Measurements from ENCODE around the gene CDH16.

Gene CDH16

GRCh38 chr16:66906916-66907836 is 11.5 kb downstream of the CDH16 start:
- H3K36me3 ChIP-seq (ENCODE audit: insufficient read depth, low read length): no peaks in the 10 kb centered on the region
- no peak overlapping the region for H3K27ac ChIP-seq (ENCODE audit: low read depth, low read length)
- WGBS: 82% methylated on average over 7 of the region's 7 CpGs
- H3K4me3 ChIP-seq (ENCODE audit: low read length): no peak overlapping the region
- H3K9ac ChIP-seq (ENCODE audit: low read depth, low read length): no peak overlapping the region
- H3K9me3 ChIP-seq (ENCODE audit: insufficient read depth, low read depth, low read length): no peaks in the 10 kb centered on the region
- no peaks in the 10 kb centered on the region for H3K4me1 ChIP-seq (ENCODE audit: insufficient read depth, low read length)
- H3K27me3 ChIP-seq (ENCODE audit: insufficient read depth, low read length): no peaks in the 10 kb centered on the region

GRCh38 chr16:66905633-66906539 is 12.8 kb downstream of the CDH16 start:
- H3K9ac ChIP-seq (ENCODE audit: low read depth, low read length): no peak overlapping the region
- H3K36me3 ChIP-seq (ENCODE audit: insufficient read depth, low read length): no peaks in the 10 kb centered on the region
- H3K9me3 ChIP-seq (ENCODE audit: insufficient read depth, low read depth, low read length): no peaks in the 10 kb centered on the region
- H3K4me1 ChIP-seq (ENCODE audit: insufficient read depth, low read length): no peaks in the 10 kb centered on the region
- no peak overlapping the region for H3K27ac ChIP-seq (ENCODE audit: low read depth, low read length)
- WGBS: 81% methylated on average over 11 of the region's 11 CpGs
- H3K27me3 ChIP-seq (ENCODE audit: insufficient read depth, low read length): no peaks in the 10 kb centered on the region
- H3K4me3 ChIP-seq (ENCODE audit: low read length): no peak overlapping the region

- peaks cover 4% of the 10 kb centered on the region for H3K4me1 ChIP-seq (ENCODE audit: insufficient read depth, low read length)
- no peaks in the 10 kb centered on the region for H3K9me3 ChIP-seq (ENCODE audit: insufficient read depth, low read depth, low read length)
- WGBS: 91% methylated on average over 16 of the region's 16 CpGs
- H3K4me3 ChIP-seq (ENCODE audit: low read length): no peak overlapping the region
- H3K36me3 ChIP-seq (ENCODE audit: insufficient read depth, low read length): no peaks in the 10 kb centered on the region
- H3K9ac ChIP-seq (ENCODE audit: low read depth, low read length): no peak overlapping the region
- no peak overlapping the region for H3K27ac ChIP-seq (ENCODE audit: low read depth, low read length)
- H3K27me3 ChIP-seq (ENCODE audit: insufficient read depth, low read length): no peaks in the 10 kb centered on the region
These were observed 13.6 kb downstream of the CDH16 start for GRCh38 chr16:66904846-66905632.

- Histone ChIP-seq H3K4me1 (ENCODE audit: insufficient read depth, low read length) (peaks cover 8% of the 10 kb centered on the region), H3K9ac (ENCODE audit: low read depth, low read length) (no peak overlapping the region)
These were observed 14.2 kb downstream of the CDH16 start for GRCh38 chr16:66904428-66904845.

DNA sequence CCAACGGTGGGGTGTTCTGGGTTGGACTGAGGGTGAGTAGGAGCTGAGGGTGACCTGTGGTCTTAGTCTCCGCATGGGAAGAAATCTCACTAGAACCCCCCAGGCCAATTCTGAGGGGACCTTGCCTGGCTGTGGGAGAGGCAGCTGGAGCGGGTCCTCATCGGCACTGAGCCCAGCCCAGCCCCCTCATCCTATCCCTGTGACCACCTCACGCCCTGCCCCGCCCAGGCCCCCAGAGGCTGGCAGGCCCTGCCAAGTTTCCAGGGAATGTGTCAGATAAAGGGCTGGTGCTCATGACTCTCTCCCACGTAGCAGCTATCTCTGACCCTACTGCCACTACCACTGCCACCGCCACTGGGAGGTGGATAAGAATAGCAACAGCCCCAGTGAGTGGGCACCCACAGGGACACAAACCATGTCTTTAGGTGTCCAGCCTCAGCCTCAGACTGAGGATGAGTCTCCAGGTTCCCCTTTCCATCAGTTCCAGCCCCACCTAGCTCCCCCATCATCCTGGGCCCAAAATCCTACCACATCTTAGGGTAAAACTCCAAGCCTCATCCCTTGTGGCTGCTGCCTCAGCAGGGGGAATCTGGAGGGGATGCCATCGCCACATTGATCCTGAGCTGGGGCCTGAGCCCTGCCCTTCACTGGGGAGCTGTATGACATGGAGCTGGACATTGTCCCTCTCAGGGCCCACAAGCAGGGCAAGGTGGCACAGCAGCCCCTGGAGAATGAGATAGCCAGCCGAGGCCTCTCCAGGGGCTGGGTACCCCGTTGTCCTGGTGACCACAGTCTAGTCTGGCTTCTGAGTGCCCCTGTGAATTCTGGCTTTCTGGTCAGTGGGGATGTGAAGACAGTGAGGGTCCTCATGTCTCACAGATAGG is 14.9 kb downstream of the CDH16 start:
- H3K27me3 ChIP-seq (ENCODE audit: insufficient read depth, low read length): no peaks in the 10 kb centered on the region
- no peak overlapping the region for H3K9ac ChIP-seq (ENCODE audit: low read depth, low read length)
- WGBS: 90% methylated on average over 11 of the region's 11 CpGs
- peaks cover 8% of the 10 kb centered on the region for H3K4me1 ChIP-seq (ENCODE audit: insufficient read depth, low read length)
- no peaks in the 10 kb centered on the region for H3K36me3 ChIP-seq (ENCODE audit: insufficient read depth, low read length)
- H3K9me3 ChIP-seq (ENCODE audit: insufficient read depth, low read depth, low read length): no peaks in the 10 kb centered on the region
- no peak overlapping the region for H3K4me3 ChIP-seq (ENCODE audit: low read length)
- no peak overlapping the region for H3K27ac ChIP-seq (ENCODE audit: low read depth, low read length)

More at GRCh38 chr16:66904428-66904845, 14.2 kb downstream of the CDH16 start:
- no peak overlapping the region for H3K4me3 ChIP-seq (ENCODE audit: low read length)
- H3K9me3 ChIP-seq (ENCODE audit: insufficient read depth, low read depth, low read length): no peaks in the 10 kb centered on the region
- no peak overlapping the region for H3K27ac ChIP-seq (ENCODE audit: low read depth, low read length)
- 88% methylated on average over 13 of the region's 13 CpGs for WGBS
- no peaks in the 10 kb centered on the region for H3K27me3 ChIP-seq (ENCODE audit: insufficient read depth, low read length)
- no peaks in the 10 kb centered on the region for H3K36me3 ChIP-seq (ENCODE audit: insufficient read depth, low read length)

- no peak overlapping the region for H3K27ac ChIP-seq (ENCODE audit: low read depth, low read length)
- WGBS: 86% methylated on average over 14 of the region's 14 CpGs
- H3K9ac ChIP-seq (ENCODE audit: low read depth, low read length): no peak overlapping the region
- no peaks in the 10 kb centered on the region for H3K27me3 ChIP-seq (ENCODE audit: insufficient read depth, low read length)
- no peaks in the 10 kb centered on the region for H3K36me3 ChIP-seq (ENCODE audit: insufficient read depth, low read length)
- H3K4me1 ChIP-seq (ENCODE audit: insufficient read depth, low read length): peaks cover 8% of the 10 kb centered on the region
- H3K4me3 ChIP-seq (ENCODE audit: low read length): no peak overlapping the region
- H3K9me3 ChIP-seq (ENCODE audit: insufficient read depth, low read depth, low read length): no peaks in the 10 kb centered on the region
These were observed 15.8 kb downstream of the CDH16 start for GRCh38 chr16:66902648-66903543.

DNA sequence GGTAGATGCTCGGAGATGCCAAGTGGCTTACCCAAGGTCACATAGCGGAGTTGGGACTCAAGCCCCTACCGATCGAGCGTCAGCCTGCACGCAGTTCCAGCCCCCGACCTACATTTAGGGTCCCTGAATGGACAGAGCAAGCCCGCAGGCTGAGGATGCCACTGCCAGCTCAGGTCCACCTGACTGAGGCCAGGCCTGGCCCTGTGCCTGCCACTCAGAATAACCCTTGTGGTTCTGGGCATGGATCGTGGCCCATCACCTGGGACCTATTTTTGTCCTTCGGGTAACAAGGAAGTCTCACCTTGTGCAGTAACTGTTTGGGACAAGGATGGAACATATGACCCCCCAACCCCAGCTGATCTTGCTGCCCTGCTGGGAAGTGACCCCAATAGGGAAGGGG is 17.1 kb downstream of the CDH16 start:
- H3K9ac ChIP-seq (ENCODE audit: low read depth, low read length): no peak overlapping the region
- no peaks in the 10 kb centered on the region for H3K36me3 ChIP-seq (ENCODE audit: insufficient read depth, low read length)
- H3K27ac ChIP-seq (ENCODE audit: low read depth, low read length): no peak overlapping the region
- WGBS: 91% methylated on average over 10 of the region's 10 CpGs
- H3K4me3 ChIP-seq (ENCODE audit: low read length): no peak overlapping the region
- H3K4me1 ChIP-seq (ENCODE audit: insufficient read depth, low read length): peaks cover 8% of the 10 kb centered on the region
- no peaks in the 10 kb centered on the region for H3K27me3 ChIP-seq (ENCODE audit: insufficient read depth, low read length)
- H3K9me3 ChIP-seq (ENCODE audit: insufficient read depth, low read depth, low read length): no peaks in the 10 kb centered on the region

GRCh38 chr16:66900721-66901441 is 17.8 kb downstream of the CDH16 start:
- Histone ChIP-seq H3K9ac (ENCODE audit: low read depth, low read length) (no peak overlapping the region), H3K4me1 (ENCODE audit: insufficient read depth, low read length) (peaks cover 8% of the 10 kb centered on the region), H3K27ac (ENCODE audit: low read depth, low read length) (no peak overlapping the region), H3K4me3 (ENCODE audit: low read length) (no peak overlapping the region), H3K27me3 (ENCODE audit: insufficient read depth, low read length) (no peaks in the 10 kb centered on the region), H3K9me3 (ENCODE audit: insufficient read depth, low read depth, low read length) (no peaks in the 10 kb centered on the region), H3K36me3 (ENCODE audit: insufficient read depth, low read length) (no peaks in the 10 kb centered on the region)
- 79% methylated on average over 7 of the region's 7 CpGs for WGBS

All from HUES64 (cell line).